Neural cell (in vitro differentiated cells): ENCODE results near the gene SPTBN1. TPM values are rescaled to one million over a fixed set of nuclear protein-coding genes. Genes with fewer than 3 reads are reported as not detected.

ENCODE experiments used
- H2AFZ ChIP-seq: fragments of 200-600, 300-800 bp; sonication (generic), shearing (Covaris generic); 2 replicates; pipeline ENCODE4 v1.6.0; 2014; ENCODE audit warnings: low read depth, mild to moderate bottlenecking, antibody characterized with exemption, low read length, moderate library complexity
- H3F3A ChIP-seq: fragments of 200-600 bp; shearing (Covaris generic); 2 replicates; pipeline ENCODE4 v1.6.1; 2016; ENCODE audit warnings: mild to moderate bottlenecking, moderate library complexity, mixed read lengths, antibody characterized with exemption, low read length; ENCODE audit not compliant: insufficient read depth, poor library complexity, severe bottlenecking
- H3K27ac ChIP-seq: fragments of 200-600, 300-800 bp; sonication (generic), shearing (Covaris generic); 2 replicates; pipeline ENCODE4 v1.5.1; 2014; ENCODE audit warnings: mild to moderate bottlenecking, low read length, moderate library complexity
- H3K27me3 ChIP-seq: fragments of 300-800, 200-600 bp; sonication (generic), shearing (Covaris generic); 2 replicates; pipeline ENCODE4 v1.6.0; 2014; ENCODE audit warnings: mild to moderate bottlenecking, low read depth, low read length, moderate library complexity; ENCODE audit not compliant: insufficient read depth
- H3K36me3 ChIP-seq: fragments of 300-800, 200-600 bp; sonication (generic), shearing (Covaris generic); 2 replicates; pipeline ENCODE4 v1.5.1; 2014; ENCODE audit warnings: mild to moderate bottlenecking, antibody characterized with exemption, low read length, moderate library complexity; ENCODE audit not compliant: insufficient read depth
- H3K4me2 ChIP-seq: fragments of 300-800, 200-600 bp; sonication (generic), shearing (Covaris generic); 2 replicates; pipeline ENCODE4 v1.6.0; 2014; ENCODE audit warnings: mild to moderate bottlenecking, low read length
- H3K4me3 ChIP-seq: fragments of 300-800, 200-600 bp; sonication (generic), shearing (Covaris generic); 2 replicates; pipeline ENCODE4 v1.5.1; 2014; ENCODE audit warnings: mild to moderate bottlenecking, low read length, moderate library complexity
- H3K79me2 ChIP-seq: fragments of 200-600 bp; shearing (Covaris generic); replicated peaks from 2 replicates; pipeline ENCODE4 v1.6.0; 2014; ENCODE audit warnings: mild to moderate bottlenecking, low read length, moderate library complexity; ENCODE audit not compliant: insufficient read depth
- H3K9ac ChIP-seq: fragments of 300-800, 200-600 bp; sonication (generic), shearing (Covaris generic); 2 replicates; pipeline ENCODE4 v1.6.1; 2016; ENCODE audit warnings: mild to moderate bottlenecking, low read length, mixed read lengths
- H3K9me2 ChIP-seq: fragments of 200-600 bp; shearing (Covaris generic); 2 replicates; pipeline ENCODE4 v1.6.1; 2016; ENCODE audit warnings: mild to moderate bottlenecking, low read length, mixed read lengths; ENCODE audit not compliant: insufficient read depth
- H3K9me3 ChIP-seq: fragments of 200-600, 300-800 bp; sonication (generic), shearing (Covaris generic); 2 replicates; pipeline ENCODE4 v1.6.1; 2016; ENCODE audit warnings: mild to moderate bottlenecking, mixed run types, low read length, moderate library complexity, mixed read lengths
- H4K20me1 ChIP-seq: fragments of 200-600 bp; shearing (Covaris generic); 2 replicates; pipeline ENCODE4 v1.6.1; 2016; ENCODE audit warnings: mild to moderate bottlenecking, mixed run types; ENCODE audit not compliant: insufficient read depth
- CTCF ChIP-seq: fragments of 450-650 bp; IDR thresholded peaks from 2 replicates; pipeline ENCODE4 v1.5.1; 2014; ENCODE audit warnings: antibody characterized with exemption, mild to moderate bottlenecking, moderate library complexity; ENCODE audit not compliant: poor library complexity, severe bottlenecking
- EP300 ChIP-seq: fragments of 450-650 bp; conservative IDR thresholded peaks from 2 replicates; pipeline ENCODE4 v1.6.1; 2014; ENCODE audit warnings: antibody characterized with exemption, mild to moderate bottlenecking, moderate library complexity; ENCODE audit not compliant: poor library complexity, severe bottlenecking
- EZH2 ChIP-seq: fragments of 200-600, 300-800 bp; shearing (Covaris generic), sonication (generic); IDR thresholded peaks from 2 replicates; pipeline ENCODE4 v1.6.1; 2014; ENCODE audit warnings: antibody characterized with exemption, low read length, borderline replicate concordance, mild to moderate bottlenecking; ENCODE audit not compliant: insufficient read depth, poor library complexity, severe bottlenecking
- MXI1 ChIP-seq: fragments of 450-650 bp; conservative IDR thresholded peaks from 2 replicates; pipeline ENCODE4 v1.6.1; 2014; ENCODE audit warnings: antibody characterized with exemption, mild to moderate bottlenecking; ENCODE audit not compliant: poor library complexity, severe bottlenecking
- POLR2AphosphoS5 ChIP-seq: IDR thresholded peaks from 2 replicates; pipeline ENCODE4 v1.6.1; 2012
- RAD21 ChIP-seq: fragments of 450-650 bp; conservative IDR thresholded peaks from 2 replicates; pipeline ENCODE4 v1.6.1; 2014; ENCODE audit warnings: antibody characterized with exemption, mild to moderate bottlenecking, moderate library complexity
- SMC3 ChIP-seq: fragments of 450-650 bp; conservative IDR thresholded peaks from 2 replicates; pipeline ENCODE4 v1.6.1; 2014; ENCODE audit warnings: antibody characterized with exemption, mild to moderate bottlenecking, moderate library complexity; ENCODE audit not compliant: poor library complexity
- TAF1 ChIP-seq: IDR thresholded peaks from 2 replicates; pipeline ENCODE4 v1.6.1; 2012; ENCODE audit warnings: low read depth
- polyA plus RNA-seq: library from polyadenylated mRNA; depleted of rRNA; stranded (reverse); fragments of >200 nt; gene quantifications from 2 replicates; pipeline ENCODE4 v1.2.3, GENCODE V29; 2014
- TF ChIP-seq, protein P1 (sequence below): IDR thresholded peaks from 2 replicates; pipeline ENCODE4 v1.6.1; 2012; ENCODE audit warnings: borderline replicate concordance

The SPTBN1 gene
- polyA plus RNA-seq, 1 donor from 2014 or later: 92.1 TPM

GRCh38 chr2:54481686-54482085 is 25.6 kb downstream of the SPTBN1 start:
- Histone ChIP-seq H3K27ac (no peak overlapping the region), H3K4me2 (no peak overlapping the region), H3K4me3 (no peak overlapping the region), H3K9me2 (no peaks in the 10 kb centered on the region), H3K36me3 (no peaks in the 10 kb centered on the region), H3K79me2 (peaks cover 43% of the 10 kb centered on the region), H2AFZ (no peak overlapping the region), H3K27me3 (no peaks in the 10 kb centered on the region), H3K9me3 (no peaks in the 10 kb centered on the region), H4K20me1 (no peaks in the 10 kb centered on the region), H3F3A (no peaks in the 10 kb centered on the region), H3K9ac (no peak overlapping the region)
- no peak for TF ChIP-seq TAF1
- no peak for TF ChIP-seq EP300
- TF ChIP-seq POLR2AphosphoS5: no peak
- no peak for TF ChIP-seq EZH2
- no peak for TF ChIP-seq SMC3
- TF ChIP-seq MXI1: no peak
- no peak for TF ChIP-seq CTCF
- no peak for TF ChIP-seq RAD21
- TF ChIP-seq, protein P1, sequence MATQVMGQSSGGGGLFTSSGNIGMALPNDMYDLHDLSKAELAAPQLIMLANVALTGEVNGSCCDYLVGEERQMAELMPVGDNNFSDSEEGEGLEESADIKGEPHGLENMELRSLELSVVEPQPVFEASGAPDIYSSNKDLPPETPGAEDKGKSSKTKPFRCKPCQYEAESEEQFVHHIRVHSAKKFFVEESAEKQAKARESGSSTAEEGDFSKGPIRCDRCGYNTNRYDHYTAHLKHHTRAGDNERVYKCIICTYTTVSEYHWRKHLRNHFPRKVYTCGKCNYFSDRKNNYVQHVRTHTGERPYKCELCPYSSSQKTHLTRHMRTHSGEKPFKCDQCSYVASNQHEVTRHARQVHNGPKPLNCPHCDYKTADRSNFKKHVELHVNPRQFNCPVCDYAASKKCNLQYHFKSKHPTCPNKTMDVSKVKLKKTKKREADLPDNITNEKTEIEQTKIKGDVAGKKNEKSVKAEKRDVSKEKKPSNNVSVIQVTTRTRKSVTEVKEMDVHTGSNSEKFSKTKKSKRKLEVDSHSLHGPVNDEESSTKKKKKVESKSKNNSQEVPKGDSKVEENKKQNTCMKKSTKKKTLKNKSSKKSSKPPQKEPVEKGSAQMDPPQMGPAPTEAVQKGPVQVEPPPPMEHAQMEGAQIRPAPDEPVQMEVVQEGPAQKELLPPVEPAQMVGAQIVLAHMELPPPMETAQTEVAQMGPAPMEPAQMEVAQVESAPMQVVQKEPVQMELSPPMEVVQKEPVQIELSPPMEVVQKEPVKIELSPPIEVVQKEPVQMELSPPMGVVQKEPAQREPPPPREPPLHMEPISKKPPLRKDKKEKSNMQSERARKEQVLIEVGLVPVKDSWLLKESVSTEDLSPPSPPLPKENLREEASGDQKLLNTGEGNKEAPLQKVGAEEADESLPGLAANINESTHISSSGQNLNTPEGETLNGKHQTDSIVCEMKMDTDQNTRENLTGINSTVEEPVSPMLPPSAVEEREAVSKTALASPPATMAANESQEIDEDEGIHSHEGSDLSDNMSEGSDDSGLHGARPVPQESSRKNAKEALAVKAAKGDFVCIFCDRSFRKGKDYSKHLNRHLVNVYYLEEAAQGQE: no peak

DNA sequence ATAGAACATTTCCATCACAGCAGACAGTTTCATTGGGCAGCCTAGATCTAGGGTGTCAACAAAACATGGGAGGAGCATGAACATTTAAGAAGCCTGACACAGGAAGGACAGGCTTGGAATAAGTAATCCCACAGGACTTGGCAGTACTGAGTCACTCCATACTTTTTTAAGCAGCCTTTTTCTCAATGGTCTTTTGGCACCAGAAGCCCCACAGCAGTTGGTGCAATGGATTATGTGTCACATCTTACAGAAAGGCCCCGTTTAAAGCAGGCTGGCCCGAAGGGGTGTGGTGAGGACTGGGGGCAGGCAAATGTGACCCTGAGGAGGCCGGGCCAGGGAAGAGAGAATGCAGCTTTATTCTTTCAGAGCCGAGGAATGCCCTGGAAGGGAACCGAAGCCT is 26.6 kb downstream of the SPTBN1 start:
- no peak overlapping the region for H3K4me2 ChIP-seq
- TF ChIP-seq EP300 (no peak), POLR2AphosphoS5 (no peak), RAD21 (no peak), SMC3 (no peak)

DNA sequence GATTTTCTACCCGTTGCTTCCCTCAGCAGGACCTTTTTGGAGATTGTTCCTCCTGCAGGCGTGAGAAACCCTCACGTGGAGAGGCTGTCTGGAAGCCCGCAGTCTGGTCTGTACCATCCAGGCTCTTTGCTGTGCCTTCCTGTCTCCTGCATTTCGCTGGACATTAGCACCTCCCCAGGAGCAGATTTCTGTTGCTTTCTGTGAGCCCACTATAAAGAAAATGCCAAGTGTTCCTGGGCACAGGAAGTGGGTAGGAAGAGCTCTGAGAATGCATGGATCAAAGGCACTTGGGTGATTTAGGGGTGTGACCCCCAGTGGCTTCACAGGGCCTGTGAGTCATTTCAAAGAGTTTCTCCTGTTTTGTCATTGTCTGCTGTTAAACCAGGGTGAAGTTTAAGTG is 27.3 kb downstream of the SPTBN1 start:
- TF ChIP-seq CTCF (no peak), TAF1 (no peak), EP300 (no peak), POLR2AphosphoS5 (no peak), SMC3 (no peak), RAD21 (no peak), EZH2 (no peak), MXI1 (no peak)
- TF ChIP-seq, protein P1: no peak
- H3K79me2 ChIP-seq: peaks cover 39% of the 10 kb centered on the region
- no peak overlapping the region for H3K4me2 ChIP-seq
- no peak overlapping the region for H2AFZ ChIP-seq
- no peaks in the 10 kb centered on the region for H3K36me3 ChIP-seq
- H3K9me3 ChIP-seq: no peaks in the 10 kb centered on the region
- no peaks in the 10 kb centered on the region for H3F3A ChIP-seq
- H3K27me3 ChIP-seq: no peaks in the 10 kb centered on the region
- no peaks in the 10 kb centered on the region for H4K20me1 ChIP-seq
- no peak overlapping the region for H3K27ac ChIP-seq
- no peak overlapping the region for H3K9ac ChIP-seq
- H3K4me3 ChIP-seq: no peak overlapping the region
- no peaks in the 10 kb centered on the region for H3K9me2 ChIP-seq

More for the DNA sequence above, 26.6 kb downstream of the SPTBN1 start:
- Histone ChIP-seq H3K36me3 (no peaks in the 10 kb centered on the region), H4K20me1 (no peaks in the 10 kb centered on the region), H2AFZ (no peak overlapping the region), H3K9ac (no peak overlapping the region), H3K27me3 (no peaks in the 10 kb centered on the region), H3K79me2 (peaks cover 39% of the 10 kb centered on the region), H3K4me3 (no peak overlapping the region), H3K9me2 (no peaks in the 10 kb centered on the region), H3F3A (no peaks in the 10 kb centered on the region), H3K27ac (no peak overlapping the region), H3K9me3 (no peaks in the 10 kb centered on the region)
